GM12878 (cell line): Measurements from ENCODE around the gene FNDC3B. TPM values are rescaled to one million over a fixed set of nuclear protein-coding genes. Genes with fewer than 3 reads are reported as not detected.

Experiments
- ATAC-seq: fragments of 200-7000 bp; cut with Tn5 transposase; 3 replicates; pipeline ENCODE4 v1.9.1; 2020; ENCODE audit warnings: mild to moderate bottlenecking, moderate library complexity
- BruUV-seq: library from RNA; stranded (reverse); fragments of 400-500 nt; replicated peaks from 2 replicates; lab custom pipeline; 2021; lab: Mats Ljungman, UMichigan
- CTCF ChIA-PET: fragments of 300-600 bp; sonication (Branson Sonifier 250); formaldehyde crosslinking; extraction: SDS; loops from one replicate; lab custom pipeline; 2021; ENCODE audit warnings: inconsistent platforms; lab: Yijun Ruan, JAX
- POLR2A ChIA-PET: fragments of 350-600 bp; formaldehyde crosslinking; extraction: SDS; loops from one replicate; lab custom pipeline; 2021; ENCODE audit warnings: inconsistent platforms; lab: Charles Lee
- RAD21 ChIA-PET: fragments of 300-600 bp; sonication (Branson Sonifier 250); formaldehyde crosslinking; loops from one replicate; lab custom pipeline; 2023; ENCODE audit warnings: antibody characterized with exemption; ENCODE audit not compliant: unreplicated experiment; lab: Charles Lee
- SMC1A ChIA-PET: fragments of 300-600 bp; sonication (Branson Sonifier 250); formaldehyde crosslinking; loops from one replicate; lab custom pipeline; 2023; ENCODE audit not compliant: unreplicated experiment, uncharacterized antibody; lab: Charles Lee
- DNase-seq: peaks from one replicate; pipeline ENCODE4 v3.0.0-alpha.2; 2011; ENCODE audit warnings: low read depth, low spot score
- FAIRE-seq: peaks from 3 replicates; lab custom pipeline; 2011; peaks lifted over from hg19 to GRCh38; lab: Jason Lieb, UNC
- H2AFZ ChIP-seq: 2 replicates; pipeline ENCODE4 v1.6.0; 2011; ENCODE audit warnings: low read depth, low read length, control low read depth; ENCODE audit not compliant: control insufficient read depth
- H3K27ac ChIP-seq: 2 replicates; pipeline ENCODE4 v1.5.1; 2011; ENCODE audit warnings: control low read depth; ENCODE audit not compliant: control insufficient read depth, insufficient read depth
- H3K27me3 ChIP-seq, 2 experiments: replicated peaks in 1 of 2; 2 replicates each; pipeline versions ENCODE4 v1.6.0 to v1.6.1; 2011; ENCODE audit warnings: low read length in 1 of 2; ENCODE audit not compliant: control insufficient read depth in 2 of 2, insufficient read depth in 2 of 2
- H3K36me3 ChIP-seq, 2 experiments: 2 replicates each; pipeline ENCODE4 v1.5.1; 2011; ENCODE audit warnings: low read length in 1 of 2; ENCODE audit not compliant: control insufficient read depth in 2 of 2, insufficient read depth in 2 of 2
- H3K4me1 ChIP-seq: 2 replicates; pipeline ENCODE4 v1.6.1; 2011; ENCODE audit warnings: mild to moderate bottlenecking, low read length, moderate library complexity, mixed read lengths; ENCODE audit not compliant: control insufficient read depth, insufficient read depth
- H3K4me2 ChIP-seq: 2 replicates; pipeline ENCODE4 v1.6.0; 2011; ENCODE audit warnings: control low read depth; ENCODE audit not compliant: control insufficient read depth, insufficient read depth
- H3K4me3 ChIP-seq: fragments of 200-600 bp; sonication (generic); 2 replicates; pipeline ENCODE4 v1.5.1; 2016
- H3K79me2 ChIP-seq: 2 replicates; pipeline ENCODE4 v1.6.0; 2011; ENCODE audit warnings: low read length; ENCODE audit not compliant: control insufficient read depth, insufficient read depth
- H3K9ac ChIP-seq: 2 replicates; pipeline ENCODE4 v1.8.0; 2011; ENCODE audit warnings: low read length, control low read depth, mixed read lengths; ENCODE audit not compliant: control insufficient read depth, insufficient read depth
- H3K9me3 ChIP-seq: replicated peaks from 3 replicates; pipeline ENCODE4 v1.5.1; 2011; ENCODE audit warnings: mild to moderate bottlenecking, low read length; ENCODE audit not compliant: control insufficient read depth, insufficient read depth
- H4K20me1 ChIP-seq: 2 replicates; pipeline ENCODE4 v1.6.0; 2011; ENCODE audit not compliant: control insufficient read depth, insufficient read depth
- ATF7 ChIP-seq: fragments of 450-650 bp; IDR thresholded peaks from 2 replicates; pipeline ENCODE4 v1.6.1; 2016; ENCODE audit warnings: low read depth, mild to moderate bottlenecking
- MEF2B ChIP-seq: fragments of 450-650 bp; IDR thresholded peaks from 2 replicates; pipeline ENCODE4 v1.6.1; 2018; ENCODE audit warnings: mild to moderate bottlenecking, moderate library complexity; ENCODE audit not compliant: partially characterized antibody, poor library complexity, severe bottlenecking
- NFYB ChIP-seq: IDR thresholded peaks from 2 replicates; pipeline ENCODE4 v1.6.1; 2011; ENCODE audit warnings: low read depth, mild to moderate bottlenecking, low read length, improper control_type of control experiment, moderate library complexity; ENCODE audit not compliant: insufficient read depth
- RB1 ChIP-seq: fragments of 450-650 bp; formaldehyde crosslinking; IDR thresholded peaks from 2 replicates; pipeline ENCODE4 v1.6.1; 2017; ENCODE audit warnings: mild to moderate bottlenecking, borderline replicate concordance
- RELB ChIP-seq: fragments of 450-650 bp; IDR thresholded peaks from 2 replicates; pipeline ENCODE4 v1.6.1; 2017; ENCODE audit warnings: low read depth, mild to moderate bottlenecking, moderate library complexity
- SREBF1 ChIP-seq: IDR thresholded peaks from 2 replicates; pipeline ENCODE4 v1.6.1; 2012; ENCODE audit warnings: mild to moderate bottlenecking, low read length
- WGBS: methylation state at CpG from one replicate; pipeline ENCODE4 v1.1.6; 2016; ENCODE audit warnings: low lambda C conversion rate; ENCODE audit not compliant: insufficient replicate concordance, insufficient coverage; ENCODE audit errors: missing lambda C conversion rate; 5-methylcytosine and 5-hydroxymethylcytosine counted together
- in situ Hi-C: fragments of 300-500 bp; cut with MboI; formaldehyde crosslinking; loops from 9 replicates; pipeline ENCODE4 v1.14.3; 2018; ENCODE audit warnings: mixed read lengths
- intact Hi-C: fragments of 100-400 bp; cut with micrococcal nuclease; formaldehyde crosslinking; loops from one replicate; pipeline ENCODE4 v1.14.2; 2022; ENCODE audit not compliant: unreplicated experiment
- polyA plus RNA-seq, 11 experiments: library from polyadenylated mRNA; depleted of rRNA in 4 of 11; unstranded in 6 of 11; stranded (reverse) in 5 of 11; fragments of >200 nt; fragmentation: Nextera tagmentation in 4 of 11; fragmentation: Illumina TruSeq in 1 of 11; extraction: Ambion mirVana in 4 of 11; extraction: Trizol in 1 of 11; gene quantifications; 1 replicate in 1 of 11; 2 replicates in 10 of 11; pipeline versions ENCODE4 v1.2.1 to v1.2.3, GENCODE V29; 2011 to 2016; ENCODE audit warnings: inconsistent platforms in 2 of 11, missing spikeins in 2 of 11, low read depth in 1 of 11
- total RNA-seq, 4 experiments: library from RNA; depleted of rRNA in 3 of 4; stranded (reverse); fragments of >200 nt in 3 of 4; fragmentation: Illumina TruSeq in 1 of 4; extraction: Trizol in 1 of 4; gene quantifications; 2 replicates each; pipeline versions ENCODE4 v1.2.1 to v1.2.3, GENCODE V29; 2013 to 2021

FNDC3B gene
- total and polyA plus RNA-seq, 10 of the 15 experiments (the other 5 are each of a cell fraction or from before 2014, with no cell fraction given) = 7.9 to 35.0 (median 18.5) TPM

GRCh38 chr3:172210355-172210754, 171.0 kb downstream of the FNDC3B start (continued):
- TF ChIP-seq RELB (0 out of 2 replicates have a peak, but pooled peaks have one; percentile 19), MEF2B (no peak), RB1 (no peak), ATF7 (peak; percentile 77)

- no peak for ATAC-seq
- no peak overlapping the region for H3K9ac ChIP-seq
- peaks cover 0 to 14% of the 10 kb centered on the region in 2 experiments; a peak in 2 of 4 replicates for H3K36me3 ChIP-seq
- POLR2A ChIA-PET = interaction anchor here (0.9 kb wide), 1 partner anchor 9 kb away, joined by 3 read pairs; no protein-coding TSS in a partner anchor
- no TSS peak for BruUV-seq
- CTCF ChIA-PET = no interaction called here
- H3K79me2 ChIP-seq = peaks cover 16% of the 10 kb centered on the region
- H4K20me1 ChIP-seq = no peaks in the 10 kb centered on the region
- H3K9me3 ChIP-seq = no peaks in the 10 kb centered on the region; the same call in 2 of the 3 replicates
- TF ChIP-seq NFYB (0 out of 2 replicates have a peak, but pooled peaks have one; percentile 4), SREBF1 (no peak)
- intact Hi-C loops = no loop called here
- H3K4me3 ChIP-seq = no peak overlapping the region
- no peak for DNase-seq
- in situ Hi-C loops = no loop called here
- WGBS = 89% methylated on average over 2 of the region's 2 CpGs
- RAD21 ChIA-PET = no interaction called here
- H2AFZ ChIP-seq = no peak overlapping the region
- FAIRE-seq = no peak
- no peaks in the 10 kb centered on the region for H3K27me3 ChIP-seq
- peaks cover 21% of the 10 kb centered on the region for H3K4me1 ChIP-seq
- SMC1A ChIA-PET = interaction anchor here (0.7 to 1.2 kb wide), 5 partner anchors 10 to 29 kb away, joined by 3 to 5 read pairs (median 4); no protein-coding TSS in a partner anchor
- H3K4me2 ChIP-seq = no peak overlapping the region
- no peak overlapping the region for H3K27ac ChIP-seq
Measured at GRCh38 chr3:172211123-172211522, 171.7 kb downstream of the FNDC3B start.
